GM12878 (cell line): ENCODE measurements around the gene DNAJC5. TPM values are rescaled to one million over a fixed set of nuclear protein-coding genes. Genes with fewer than 3 reads are reported as not detected.
A peak's percentile ranks its signal among the peaks of the same experiment; 100 is the strongest.

Source experiments
- ATAC-seq: fragments of 200-7000 bp; cut with Tn5 transposase; 3 replicates; pipeline ENCODE4 v1.9.1; 2020; ENCODE audit warnings: mild to moderate bottlenecking, moderate library complexity
- BruUV-seq: library from RNA; stranded (reverse); fragments of 400-500 nt; replicated peaks from 2 replicates; lab custom pipeline; 2021; lab: Mats Ljungman, UMichigan
- CTCF ChIA-PET: fragments of 300-600 bp; sonication (Branson Sonifier 250); formaldehyde crosslinking; extraction: SDS; loops from one replicate; lab custom pipeline; 2021; ENCODE audit warnings: inconsistent platforms; lab: Yijun Ruan, JAX
- POLR2A ChIA-PET: fragments of 350-600 bp; formaldehyde crosslinking; extraction: SDS; loops from one replicate; lab custom pipeline; 2021; ENCODE audit warnings: inconsistent platforms; lab: Charles Lee
- RAD21 ChIA-PET: fragments of 300-600 bp; sonication (Branson Sonifier 250); formaldehyde crosslinking; loops from one replicate; lab custom pipeline; 2023; ENCODE audit warnings: antibody characterized with exemption; ENCODE audit not compliant: unreplicated experiment; lab: Charles Lee
- SMC1A ChIA-PET: fragments of 300-600 bp; sonication (Branson Sonifier 250); formaldehyde crosslinking; loops from one replicate; lab custom pipeline; 2023; ENCODE audit not compliant: unreplicated experiment, uncharacterized antibody; lab: Charles Lee
- DNase-seq: peaks from one replicate; pipeline ENCODE4 v3.0.0-alpha.2; 2011; ENCODE audit warnings: low read depth, low spot score
- FAIRE-seq: peaks from 3 replicates; lab custom pipeline; 2011; peaks lifted over from hg19 to GRCh38; lab: Jason Lieb, UNC
- H2AFZ ChIP-seq: 2 replicates; pipeline ENCODE4 v1.6.0; 2011; ENCODE audit warnings: low read depth, low read length, control low read depth; ENCODE audit not compliant: control insufficient read depth
- H3K27ac ChIP-seq: 2 replicates; pipeline ENCODE4 v1.5.1; 2011; ENCODE audit warnings: control low read depth; ENCODE audit not compliant: control insufficient read depth, insufficient read depth
- H3K27me3 ChIP-seq, 2 experiments: replicated peaks in 1 of 2; 2 replicates each; pipeline versions ENCODE4 v1.6.0 to v1.6.1; 2011; ENCODE audit warnings: low read length in 1 of 2; ENCODE audit not compliant: control insufficient read depth in 2 of 2, insufficient read depth in 2 of 2
- H3K36me3 ChIP-seq, 2 experiments: 2 replicates each; pipeline ENCODE4 v1.5.1; 2011; ENCODE audit warnings: low read length in 1 of 2; ENCODE audit not compliant: control insufficient read depth in 2 of 2, insufficient read depth in 2 of 2
- H3K4me1 ChIP-seq: 2 replicates; pipeline ENCODE4 v1.6.1; 2011; ENCODE audit warnings: mild to moderate bottlenecking, low read length, moderate library complexity, mixed read lengths; ENCODE audit not compliant: control insufficient read depth, insufficient read depth
- H3K4me2 ChIP-seq: 2 replicates; pipeline ENCODE4 v1.6.0; 2011; ENCODE audit warnings: control low read depth; ENCODE audit not compliant: control insufficient read depth, insufficient read depth
- H3K4me3 ChIP-seq: fragments of 200-600 bp; sonication (generic); 2 replicates; pipeline ENCODE4 v1.5.1; 2016
- H3K79me2 ChIP-seq: 2 replicates; pipeline ENCODE4 v1.6.0; 2011; ENCODE audit warnings: low read length; ENCODE audit not compliant: control insufficient read depth, insufficient read depth
- H3K9ac ChIP-seq: 2 replicates; pipeline ENCODE4 v1.8.0; 2011; ENCODE audit warnings: low read length, control low read depth, mixed read lengths; ENCODE audit not compliant: control insufficient read depth, insufficient read depth
- H3K9me3 ChIP-seq: replicated peaks from 3 replicates; pipeline ENCODE4 v1.5.1; 2011; ENCODE audit warnings: mild to moderate bottlenecking, low read length; ENCODE audit not compliant: control insufficient read depth, insufficient read depth
- H4K20me1 ChIP-seq: 2 replicates; pipeline ENCODE4 v1.6.0; 2011; ENCODE audit not compliant: control insufficient read depth, insufficient read depth
- CTCF ChIP-seq, 3 experiments: IDR thresholded peaks in 2 of 3; conservative IDR thresholded peaks in 1 of 3; 2 replicates each; pipeline ENCODE4 v1.5.1; 2011; ENCODE audit warnings: low read depth in 3 of 3, low read length in 3 of 3, mild to moderate bottlenecking in 3 of 3, control low read depth in 2 of 3, moderate library complexity in 2 of 3, inconsistent platforms in 1 of 3, mixed read lengths in 1 of 3; ENCODE audit not compliant: control insufficient read depth in 2 of 3, insufficient read depth in 1 of 3; ENCODE audit errors: extremely low read depth in 1 of 3
- MYB ChIP-seq: fragments of 150-350 bp; IDR thresholded peaks from 2 replicates; pipeline ENCODE4 v1.6.1; 2014; ENCODE audit warnings: mild to moderate bottlenecking, low read depth, low read length, borderline replicate concordance
- NFIC ChIP-seq: IDR thresholded peaks from 2 replicates; pipeline ENCODE4 v1.6.1; 2012; ENCODE audit warnings: low read depth, mild to moderate bottlenecking, inconsistent platforms, low read length, moderate library complexity
- POLR2AphosphoS5 ChIP-seq: IDR thresholded peaks from 2 replicates; pipeline ENCODE4 v1.6.1; 2011; ENCODE audit warnings: mild to moderate bottlenecking, low read length, inconsistent platforms
- WGBS: methylation state at CpG from one replicate; pipeline ENCODE4 v1.1.6; 2016; ENCODE audit warnings: low lambda C conversion rate; ENCODE audit not compliant: insufficient replicate concordance, insufficient coverage; ENCODE audit errors: missing lambda C conversion rate; 5-methylcytosine and 5-hydroxymethylcytosine counted together
- in situ Hi-C: fragments of 300-500 bp; cut with MboI; formaldehyde crosslinking; loops from 9 replicates; pipeline ENCODE4 v1.14.3; 2018; ENCODE audit warnings: mixed read lengths
- intact Hi-C: fragments of 100-400 bp; cut with micrococcal nuclease; formaldehyde crosslinking; loops from one replicate; pipeline ENCODE4 v1.14.2; 2022; ENCODE audit not compliant: unreplicated experiment
- polyA plus RNA-seq, 11 experiments: library from polyadenylated mRNA; depleted of rRNA in 4 of 11; unstranded in 6 of 11; stranded (reverse) in 5 of 11; fragments of >200 nt; fragmentation: Nextera tagmentation in 4 of 11; fragmentation: Illumina TruSeq in 1 of 11; extraction: Ambion mirVana in 4 of 11; extraction: Trizol in 1 of 11; gene quantifications; 1 replicate in 1 of 11; 2 replicates in 10 of 11; pipeline versions ENCODE4 v1.2.1 to v1.2.3, GENCODE V29; 2011 to 2016; ENCODE audit warnings: inconsistent platforms in 2 of 11, missing spikeins in 2 of 11, low read depth in 1 of 11
- total RNA-seq, 4 experiments: library from RNA; depleted of rRNA in 3 of 4; stranded (reverse); fragments of >200 nt in 3 of 4; fragmentation: Illumina TruSeq in 1 of 4; extraction: Trizol in 1 of 4; gene quantifications; 2 replicates each; pipeline versions ENCODE4 v1.2.1 to v1.2.3, GENCODE V29; 2013 to 2021

The DNAJC5 gene
- total and polyA plus RNA-seq, 10 of the 15 experiments (the other 5 are each of a cell fraction or from before 2014, with no cell fraction given), result 0.69 to 36.8 (median 17.0) TPM

GRCh38 chr20:63934271-63935068 lies 39.5 kb downstream of the DNAJC5 start:
- no peaks in the 10 kb centered on the region for H4K20me1 ChIP-seq
- H3K4me2 ChIP-seq, result no peak overlapping the region
- H3K9ac ChIP-seq, result no peak overlapping the region
- ChIA-PET CTCF (interaction anchor here (0.5 kb wide), 1 partner anchor 47 kb away, joined by 3 read pairs; no protein-coding TSS in a partner anchor), POLR2A (no interaction called here), SMC1A (no interaction called here), RAD21 (no interaction called here)
- in situ Hi-C loops, result no loop called here
- BruUV-seq, result no TSS peak
- no peak overlapping the region for H3K4me3 ChIP-seq
- no peak for TF ChIP-seq MYB
- TF ChIP-seq NFIC, result no peak
- 0 out of 6 replicates have a peak, but pooled peaks of 1 of the 3 experiments have one; percentile 18 for TF ChIP-seq CTCF (IDR thresholded peaks at IDR 0.05 in 2 of 3, conservative IDR thresholded peaks at IDR 0.05 in 1 of 3; ENCODE audit: control insufficient read depth in 2 of 3, extremely low read depth in 1 of 3, insufficient read depth in 1 of 3, low read depth in 3 of 3, low read length in 3 of 3)
- TF ChIP-seq POLR2AphosphoS5, result no peak
- H3K79me2 ChIP-seq, result no peaks in the 10 kb centered on the region
- intact Hi-C loops, result no loop called here
- DNase-seq (no peak), ATAC-seq (no peak), FAIRE-seq (no peak)
- peaks cover 5 to 31% of the 10 kb centered on the region in 2 experiments; a peak in 2 of 4 replicates for H3K36me3 ChIP-seq
- no peaks in the 10 kb centered on the region for H3K27me3 ChIP-seq
- no peaks in the 10 kb centered on the region for H3K4me1 ChIP-seq
- no peak overlapping the region for H3K27ac ChIP-seq
- no peak overlapping the region for H2AFZ ChIP-seq
- 89% methylated on average over 37 of the region's 37 CpGs for WGBS
- no peaks in the 10 kb centered on the region for H3K9me3 ChIP-seq
